Astrocyte of the spinal cord (primary cell): Measurements from ENCODE around the gene SORCS2.
A peak's percentile ranks its signal among the peaks of the same experiment; 100 is the strongest.

Source experiments
- DNase-seq: peaks from one replicate; pipeline ENCODE4 v3.0.0; 2011; ENCODE audit warnings: low read depth, low spot score
- H3K4me3 ChIP-seq: 2 replicates; pipeline ENCODE4 v1.5.1; 2011; ENCODE audit warnings: low read depth, mild to moderate bottlenecking, low read length, moderate library complexity
- CTCF ChIP-seq: IDR thresholded peaks from 2 replicates; pipeline ENCODE4 v1.5.1; 2012; ENCODE audit warnings: low read depth, mild to moderate bottlenecking, low read length, inconsistent platforms
- in situ Hi-C: cut with HindIII; loops from 2 replicates; pipeline ENCODE4 v1.10.0; 2017; ENCODE audit warnings: low sequenced_read_pairs

Gene SORCS2

GRCh38 chr4:7723625-7724024 lies 531.3 kb downstream of the SORCS2 start:
- no peak for TF ChIP-seq CTCF
- no peak overlapping the region for H3K4me3 ChIP-seq
- in situ Hi-C loops, result no loop called here
- no peak for DNase-seq

- no peak overlapping the region for H3K4me3 ChIP-seq
- no peak for TF ChIP-seq CTCF
- DNase-seq, result peak; percentile 22
- in situ Hi-C loops, result no loop called here
Measured at GRCh38 chr4:7725951-7726350, 533.6 kb downstream of the SORCS2 start.

- in situ Hi-C loops, result no loop called here
- H3K4me3 ChIP-seq, result no peak overlapping the region
- DNase-seq, result no peak
- TF ChIP-seq CTCF, result no peak
Measured at GRCh38 chr4:7726665-7727413, 534.5 kb downstream of the SORCS2 start.

- DNase-seq, result no peak
- no peak for TF ChIP-seq CTCF
- no peak overlapping the region for H3K4me3 ChIP-seq
- in situ Hi-C loops, result no loop called here
Measured at GRCh38 chr4:7727749-7728148, 535.4 kb downstream of the SORCS2 start.

GRCh38 chr4:7731437-7731836 lies 539.1 kb downstream of the SORCS2 start:
- no peak overlapping the region for H3K4me3 ChIP-seq
- DNase-seq, result no peak
- TF ChIP-seq CTCF, result no peak
- in situ Hi-C loops, result no loop called here

GRCh38 chr4:7732263-7732662 lies 539.9 kb downstream of the SORCS2 start:
- no peak for TF ChIP-seq CTCF
- in situ Hi-C loops, result no loop called here
- no peak overlapping the region for H3K4me3 ChIP-seq
- no peak for DNase-seq
